Left kidney (tissue), 2 donors: ENCODE data around the gene ADI1. TPM values are rescaled to one million over a fixed set of nuclear protein-coding genes. Genes with fewer than 3 reads are reported as not detected.
"Not testable (repeated sequence)": the region's sequence is repeated elsewhere in the genome, so short reads cannot be mapped to it uniquely, and the experiment has no call there.

Experiments used
- DNase-seq: peaks from one replicate; pipeline ENCODE4 v3.0.0-alpha.2; 2013
- polyA plus RNA-seq: library from polyadenylated mRNA; unstranded; fragments of 120-200 nt; gene quantifications from one replicate; pipeline ENCODE4 v1.2.1, GENCODE V29; 2013; ENCODE audit not compliant: insufficient read length

Gene ADI1
- polyA plus RNA-seq, 1 donor: 72.0 TPM

DNA sequence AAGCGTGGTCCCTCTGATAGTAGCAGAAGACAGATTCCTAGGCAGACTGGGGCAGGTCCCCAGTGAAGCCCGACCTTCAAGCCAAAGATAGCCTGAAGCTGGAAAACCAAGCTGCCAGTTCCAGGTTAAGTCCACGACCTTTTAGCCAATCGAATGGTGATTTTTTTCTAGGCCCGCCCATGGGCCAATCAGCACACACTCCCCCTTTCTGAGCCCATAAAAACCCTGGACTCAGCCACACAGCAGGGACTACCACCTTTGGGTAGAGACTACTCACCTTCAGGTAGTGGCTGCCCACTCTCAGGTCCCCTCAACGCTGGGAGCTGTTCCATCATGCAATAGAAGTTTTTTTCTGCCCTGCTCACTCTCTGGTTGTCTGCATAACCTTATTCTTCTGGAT lies 14.5 kb upstream of the ADI1 start:
- DNase-seq: no peak

DNA sequence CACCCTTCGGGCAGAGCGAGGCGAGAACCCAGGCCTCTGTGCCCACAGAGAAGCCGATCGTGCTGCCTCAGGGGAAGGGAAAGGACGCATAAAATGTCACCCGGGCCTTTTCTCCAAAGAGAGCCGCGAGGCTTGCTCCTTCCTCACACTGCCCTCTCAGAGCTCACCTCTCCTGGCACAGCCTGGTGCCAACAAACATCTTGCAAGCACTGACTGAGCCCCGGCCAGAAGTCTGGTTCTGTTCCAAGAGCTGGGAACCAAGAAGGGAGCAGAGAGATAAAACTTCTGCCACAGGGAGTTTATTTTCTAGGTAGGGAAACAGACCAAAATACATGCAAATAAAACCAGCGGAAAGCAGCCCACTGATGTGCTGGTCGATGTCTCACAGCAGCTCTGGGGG lies 13.6 kb upstream of the ADI1 start:
- DNase-seq: no peak

DNA sequence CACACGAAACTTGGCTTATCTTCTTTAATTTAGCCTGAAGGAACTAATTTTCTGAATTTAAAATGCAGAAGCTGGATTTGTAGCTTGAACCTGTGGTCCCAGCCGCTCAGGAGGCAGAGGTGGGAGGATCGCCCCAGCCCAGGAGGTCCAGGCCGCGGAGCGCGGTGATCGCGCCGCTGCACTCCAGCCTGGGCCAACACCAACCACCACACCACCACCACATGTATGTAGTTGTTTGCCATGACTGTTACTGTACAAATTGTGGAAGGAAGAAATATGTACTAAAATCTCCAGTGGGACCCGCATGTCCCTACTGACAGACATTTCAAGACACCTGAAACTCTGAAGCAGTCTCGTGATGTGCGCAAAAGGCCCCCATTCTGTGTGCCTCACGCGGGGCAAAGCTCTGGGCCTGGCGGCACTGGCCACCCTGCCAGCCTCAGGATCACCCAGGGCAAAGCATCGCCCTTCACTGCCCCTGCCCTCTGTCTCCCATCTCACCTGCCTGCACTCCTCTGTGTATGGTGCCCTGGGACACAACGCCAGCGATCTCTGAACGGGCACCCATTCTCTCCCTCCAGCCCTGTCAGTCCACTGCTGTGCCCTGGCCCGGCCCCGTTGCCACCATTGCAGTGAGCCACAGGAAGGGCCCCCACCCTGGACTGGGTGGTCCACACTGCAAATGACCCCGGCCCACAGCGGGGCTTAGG lies 10.1 kb upstream of the ADI1 start:
- no peak for DNase-seq

DNA sequence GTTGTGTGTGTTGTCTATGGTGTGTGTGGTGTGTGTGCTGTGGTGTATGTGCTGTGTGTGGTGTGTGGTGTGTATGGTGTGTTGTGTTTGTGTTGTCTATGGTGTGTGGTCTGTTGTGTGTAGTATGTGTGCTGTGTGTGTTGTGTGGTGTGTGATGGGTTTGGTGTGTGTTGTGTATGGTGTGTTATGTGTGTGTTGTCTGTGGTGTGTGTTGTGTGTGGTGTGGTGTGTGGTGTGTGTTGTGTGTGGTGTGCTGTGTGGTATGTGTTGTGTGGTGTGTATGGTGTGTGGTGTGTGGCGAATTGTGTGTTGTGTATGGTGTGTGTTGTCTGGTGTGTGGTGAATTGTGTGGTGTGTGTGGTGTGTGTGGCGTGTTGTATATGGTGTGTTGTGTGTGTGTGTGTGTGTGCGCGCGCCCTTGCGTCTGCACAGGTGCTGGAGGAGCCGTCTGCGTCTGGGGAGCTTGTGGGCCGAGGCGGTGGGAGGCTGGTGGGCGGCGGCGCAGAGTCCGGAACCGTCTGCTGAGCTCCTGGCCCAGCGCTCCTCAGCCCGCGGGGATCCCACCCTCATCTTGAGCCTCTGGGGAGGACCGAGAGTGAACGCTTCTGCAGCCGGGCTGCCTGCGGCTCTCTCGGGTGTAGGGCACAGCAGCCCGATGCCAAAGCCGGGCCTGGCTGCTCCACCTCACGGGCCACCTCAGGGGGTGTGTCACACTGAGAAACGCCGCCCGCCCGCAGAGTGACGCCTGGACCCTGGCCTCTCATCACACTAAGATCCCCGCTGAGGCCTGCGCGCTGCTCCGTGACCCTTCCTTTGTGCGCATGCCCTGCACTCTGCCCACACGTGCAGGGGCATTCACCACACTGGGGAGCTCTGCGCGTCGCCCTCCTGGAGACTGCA lies 8.8 kb upstream of the ADI1 start:
- no peak for DNase-seq

DNA sequence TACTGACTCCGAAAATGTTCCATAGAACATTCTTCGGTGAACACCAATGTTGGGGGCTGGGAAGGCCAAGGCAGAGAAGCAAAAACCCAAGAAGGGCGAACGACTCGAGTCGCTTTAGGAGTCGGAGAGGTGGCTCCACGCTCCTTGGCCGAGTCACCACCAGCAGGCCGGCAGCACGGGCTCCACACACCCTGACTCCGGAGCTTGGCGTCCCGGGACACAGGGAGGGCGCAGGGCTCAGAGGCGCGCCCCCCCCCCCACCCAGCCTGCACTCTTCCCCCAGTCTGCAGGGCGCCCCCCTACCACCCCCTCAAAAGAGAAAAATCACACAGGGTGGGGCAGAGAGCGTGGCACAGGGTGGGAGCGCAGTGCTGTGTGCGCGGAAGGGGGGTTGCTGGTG lies 7.5 kb upstream of the ADI1 start:
- DNase-seq: no peak

DNA sequence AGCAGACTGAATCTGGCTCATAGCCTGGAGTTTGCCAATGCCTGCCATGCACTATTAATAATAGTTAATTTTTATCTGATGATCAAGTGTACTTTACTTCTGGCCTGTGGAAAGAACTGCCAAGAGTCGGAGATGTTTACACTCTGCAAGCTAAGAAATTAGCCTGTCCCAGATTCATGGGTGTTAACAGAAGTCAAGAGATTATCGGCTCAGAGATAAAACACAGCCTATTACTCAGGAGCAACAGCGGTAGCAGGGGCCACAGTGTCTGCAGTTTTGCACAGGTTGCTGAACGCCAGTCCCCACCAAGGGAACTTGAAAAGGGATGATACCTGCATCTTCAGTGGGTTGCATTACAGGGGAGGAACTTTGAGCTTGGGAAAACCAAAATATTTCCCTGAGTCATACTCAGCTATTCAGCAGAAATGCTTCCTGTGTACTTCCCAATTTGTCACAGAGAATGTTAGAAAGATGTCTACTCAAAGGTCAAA lies 4.3 kb upstream of the ADI1 start:
- no peak for DNase-seq

DNA sequence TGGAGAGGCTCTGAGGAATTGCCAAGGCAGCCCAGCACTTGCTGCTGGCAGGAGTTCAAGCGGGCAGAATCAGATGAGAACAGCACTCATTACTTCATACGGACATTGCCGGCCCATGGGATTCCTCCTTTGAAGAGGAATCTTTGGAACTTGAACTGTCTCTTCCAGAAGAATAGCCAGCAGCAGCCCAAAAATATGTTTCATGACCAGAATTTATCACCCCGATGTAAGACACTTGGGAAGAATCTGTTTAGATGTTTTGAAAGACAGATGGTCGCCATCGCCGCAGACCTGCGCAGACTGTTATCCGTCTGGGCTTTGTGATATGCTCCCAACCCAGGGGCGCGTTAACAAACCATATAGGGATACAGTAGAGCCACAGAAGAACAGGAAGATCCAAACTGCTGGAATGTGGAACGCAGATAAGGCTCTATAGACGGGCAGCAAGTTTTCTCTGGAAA lies 3.7 kb upstream of the ADI1 start:
- no peak for DNase-seq

DNA sequence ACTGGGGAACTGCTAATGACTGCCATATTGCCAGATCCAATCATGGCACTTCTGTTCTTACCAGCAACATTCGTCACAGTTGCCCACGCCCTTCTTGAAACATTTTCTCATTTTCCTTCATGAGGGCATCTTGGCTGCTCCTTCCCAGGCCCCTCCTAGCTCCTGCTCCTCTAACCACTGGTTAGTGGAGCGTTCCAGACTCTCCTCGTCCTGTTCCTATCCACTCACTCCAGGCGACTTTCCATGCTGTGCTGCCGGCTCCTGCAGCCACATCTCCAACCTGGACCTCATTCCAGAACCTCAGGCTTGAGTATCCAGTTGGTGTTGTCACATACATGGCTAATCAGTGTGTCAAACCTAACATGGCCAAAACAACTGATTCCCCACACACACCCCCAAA lies 1.3 kb upstream of the ADI1 start:
- no peak for DNase-seq

DNA sequence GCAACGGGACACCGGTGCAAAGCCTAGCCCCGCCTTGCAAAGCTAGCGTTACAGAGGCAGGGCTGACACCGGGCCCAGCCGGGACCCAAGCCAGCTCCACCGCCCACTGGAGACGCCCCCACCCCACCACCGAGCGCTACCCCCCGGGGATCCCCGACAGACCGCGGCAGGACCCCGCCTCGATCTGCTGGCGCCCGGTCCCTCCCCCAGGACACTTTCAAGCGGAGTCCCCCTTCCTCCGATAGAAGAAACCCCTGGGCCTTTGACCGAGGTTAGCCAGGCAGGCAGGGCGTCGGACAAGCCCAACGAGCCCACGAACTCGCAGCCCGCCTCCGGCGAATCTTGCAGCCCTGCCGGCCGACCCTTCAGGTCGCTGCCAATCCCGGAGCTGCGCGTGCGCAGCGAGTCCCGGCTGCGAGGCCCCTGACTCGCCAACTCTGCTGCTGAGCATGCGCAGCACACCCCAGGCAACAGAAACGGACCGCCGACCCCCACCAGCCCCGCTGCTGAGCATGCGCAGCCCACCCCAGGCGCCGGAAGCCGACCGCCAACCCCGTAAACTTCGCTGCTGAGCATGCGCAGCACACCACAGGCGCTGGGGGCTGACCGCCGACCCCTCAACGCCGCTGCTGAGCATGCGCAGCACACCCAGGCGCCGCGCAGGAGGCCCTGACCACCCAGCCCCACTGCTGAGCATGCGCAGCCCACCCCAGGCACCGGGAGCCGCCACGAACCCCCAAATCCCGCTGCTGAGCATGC lies 656 bp downstream of the ADI1 start:
- peak; percentile 97 for DNase-seq

DNA sequence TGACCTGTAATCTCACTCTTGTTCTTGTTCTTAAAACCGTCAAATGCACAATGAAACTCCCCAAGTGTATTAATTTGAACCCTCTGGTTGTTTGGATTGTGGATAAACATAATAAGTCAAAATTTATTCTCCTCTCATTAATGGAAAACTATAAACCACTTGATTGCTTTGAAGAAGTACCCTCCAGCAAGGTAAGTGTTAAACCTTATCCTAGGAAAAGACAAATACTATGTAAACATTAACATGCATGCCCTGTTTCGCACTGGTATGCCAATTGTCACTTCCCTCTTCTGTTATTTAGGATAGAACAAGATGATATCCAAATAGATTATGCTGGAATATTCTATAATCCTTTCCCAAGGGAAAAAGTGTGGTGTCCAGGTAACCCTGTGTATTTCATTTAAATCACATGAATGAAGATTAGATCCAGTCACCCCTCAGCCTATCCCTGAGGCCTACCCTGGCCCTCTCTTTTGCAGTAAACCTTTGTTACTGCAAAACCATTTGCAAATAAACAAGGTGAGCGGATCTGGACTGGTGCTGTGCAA lies 1.3 kb downstream of the ADI1 start:
- DNase-seq: no peak

DNA sequence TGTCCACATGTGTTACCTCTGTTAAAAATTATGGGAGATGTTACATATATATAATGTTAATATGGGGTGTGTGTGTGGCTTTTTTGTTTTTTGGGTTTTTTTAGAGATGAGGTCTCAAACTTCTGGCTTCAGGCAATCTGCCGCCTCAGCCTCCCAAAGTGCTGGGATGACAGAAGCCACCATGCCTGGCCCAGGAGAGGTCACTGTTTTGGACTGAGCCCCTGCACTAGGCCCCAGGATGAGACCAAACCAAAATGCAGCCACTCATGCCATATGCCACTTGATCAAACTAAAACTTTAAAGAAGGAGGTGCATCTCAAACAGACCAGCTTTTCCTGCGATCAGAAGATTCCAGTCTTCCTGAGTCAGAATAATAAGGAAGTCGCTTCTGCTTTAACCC lies 2.5 kb downstream of the ADI1 start:
- no peak for DNase-seq

DNA sequence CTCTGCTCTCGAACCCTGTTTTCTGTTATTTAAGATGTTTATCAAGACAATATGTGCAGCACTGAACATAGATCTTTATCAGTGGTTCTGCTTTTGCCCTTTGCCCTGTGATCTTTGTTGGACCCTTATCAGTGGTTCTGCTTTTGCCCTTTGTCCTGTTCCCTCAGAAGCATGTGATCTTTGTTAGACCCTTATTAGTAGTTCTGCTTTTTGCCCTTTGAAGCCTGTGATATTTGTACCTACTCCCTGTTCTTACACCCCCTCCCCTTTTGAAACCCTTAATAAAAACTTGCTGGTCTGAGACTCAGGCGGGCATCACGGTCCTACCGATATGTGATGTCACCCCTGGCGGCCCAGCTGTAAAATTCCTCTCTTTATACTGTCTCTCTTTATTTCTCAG lies 3.9 kb downstream of the ADI1 start:
- not testable (repeated sequence) for DNase-seq

DNA sequence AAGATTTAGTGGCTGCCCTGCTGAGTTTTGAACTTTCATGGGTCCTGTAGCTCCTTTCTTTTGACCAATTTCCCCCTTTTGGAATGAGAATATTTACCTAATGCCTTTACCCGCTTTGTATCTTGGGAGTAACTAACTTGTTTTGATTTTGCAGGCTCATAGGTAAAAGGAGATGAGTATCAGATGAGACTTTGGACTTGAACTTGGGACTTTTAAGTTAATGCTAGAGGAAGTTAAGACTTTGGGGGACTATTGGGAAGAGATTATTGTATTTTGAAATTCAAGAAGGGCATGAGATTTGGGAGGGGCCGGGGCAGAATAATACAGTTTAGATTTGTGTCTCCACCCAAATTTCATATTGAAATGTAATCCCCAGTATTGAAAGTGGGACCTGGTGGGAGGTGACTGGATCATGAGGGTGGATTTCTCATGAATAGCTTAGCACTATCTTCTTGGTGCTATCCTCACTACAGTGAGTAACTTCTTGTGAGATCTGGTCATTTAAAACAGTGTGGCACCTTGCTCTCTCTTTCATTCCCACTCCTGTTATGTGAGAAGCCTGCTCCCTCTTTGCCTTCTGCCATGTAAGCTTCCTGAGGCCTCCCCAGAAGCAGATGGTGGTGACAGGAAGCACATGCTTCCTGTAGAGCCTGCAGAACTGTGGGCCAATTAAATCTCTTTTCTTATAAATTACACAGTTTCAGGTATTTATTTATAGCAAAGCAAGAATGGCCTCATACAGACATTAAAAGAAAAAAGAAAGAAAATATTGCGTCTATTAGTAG lies 6.1 kb downstream of the ADI1 start:
- no peak for DNase-seq

DNA sequence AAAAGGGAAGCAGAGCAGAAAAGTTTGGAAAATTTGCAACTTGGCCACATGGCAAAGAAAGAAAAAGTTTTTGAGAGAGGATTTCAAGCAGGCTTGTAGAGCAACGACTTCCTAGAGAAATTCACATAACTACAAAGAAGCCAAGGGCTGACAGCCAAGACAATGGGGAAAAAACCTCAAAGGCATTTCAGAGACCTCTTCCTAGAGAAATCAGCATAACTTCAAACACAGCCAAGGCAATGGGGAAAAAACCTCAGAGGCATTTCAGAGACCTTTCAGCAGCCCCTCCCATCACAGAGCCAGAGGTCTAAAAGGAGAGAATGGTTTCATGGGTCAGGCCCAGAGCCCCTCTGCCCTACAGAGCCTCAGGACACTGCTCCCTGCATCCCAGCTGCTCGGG lies 7.2 kb downstream of the ADI1 start:
- no peak for DNase-seq

DNA sequence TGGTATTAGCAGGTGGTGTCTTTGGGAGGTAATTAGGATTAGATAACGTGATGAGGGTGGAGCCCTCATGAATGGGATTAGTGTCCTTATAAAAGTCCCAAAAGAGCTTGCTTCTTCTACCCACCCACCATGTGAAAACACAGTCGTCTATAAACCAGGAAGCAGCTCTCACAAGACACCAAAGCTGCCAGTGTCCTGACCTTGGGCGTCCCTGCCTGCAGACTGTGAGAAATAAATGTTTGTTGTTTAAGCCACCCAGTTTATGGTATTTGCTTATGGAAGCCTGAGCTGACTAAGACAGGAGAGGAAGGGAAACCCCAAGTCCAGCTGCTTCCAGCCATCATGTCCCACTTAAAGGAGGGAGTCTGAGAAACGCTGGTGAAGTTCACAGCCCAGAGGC lies 13.6 kb downstream of the ADI1 start:
- DNase-seq: no peak

DNA sequence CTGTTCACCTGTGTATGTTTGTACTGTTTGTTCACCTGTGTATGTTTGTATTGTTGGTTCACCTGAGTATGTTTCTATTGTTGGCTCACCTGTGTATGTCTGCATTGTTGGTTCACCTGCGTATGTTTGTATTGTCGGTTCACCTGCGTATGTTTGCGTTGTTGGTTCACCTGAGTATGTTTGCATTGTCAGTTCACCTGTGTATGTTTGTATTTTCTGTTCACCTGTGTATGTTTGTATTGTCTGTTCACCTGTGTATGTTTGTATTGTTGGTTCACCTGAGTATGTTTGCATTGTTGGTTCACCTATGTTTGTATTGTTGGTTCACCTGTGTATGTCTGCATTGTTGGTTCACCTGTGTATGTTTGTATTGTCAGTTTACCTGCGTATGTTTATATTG lies 14.6 kb downstream of the ADI1 start:
- no peak for DNase-seq

DNA sequence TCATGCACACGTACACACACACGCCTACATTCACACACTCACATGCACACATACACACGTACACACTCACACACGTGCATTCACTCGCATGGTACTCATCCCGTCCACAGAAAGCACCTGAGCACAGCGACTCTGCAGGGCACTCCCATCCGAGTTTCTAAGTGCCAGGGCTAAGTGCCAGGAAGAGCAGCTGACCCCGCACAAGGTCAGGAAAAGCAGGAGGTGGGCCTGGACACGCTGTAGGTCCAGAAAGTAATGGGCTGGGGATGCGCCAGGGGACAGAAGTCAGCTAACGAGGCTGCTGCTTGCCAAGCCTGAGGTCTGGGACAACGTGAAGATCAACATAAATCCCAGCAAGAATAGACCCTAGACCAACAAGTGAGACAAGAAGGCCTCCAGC lies 15.8 kb downstream of the ADI1 start:
- DNase-seq: no peak

DNA sequence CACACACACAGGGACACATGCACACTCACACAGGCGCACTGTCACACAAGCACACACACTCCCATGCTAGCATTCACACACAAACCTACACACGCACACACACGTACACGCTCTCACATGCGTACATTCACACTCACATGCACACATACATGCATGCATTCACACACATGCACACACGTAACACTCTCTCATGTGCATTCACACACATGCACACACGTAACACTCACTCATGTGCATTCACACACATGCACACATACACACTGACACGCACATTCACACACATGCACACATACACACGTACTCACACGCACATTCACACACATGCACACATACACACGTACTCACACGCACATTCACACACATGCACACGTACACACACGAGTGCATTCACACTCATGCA lies 16.3 kb downstream of the ADI1 start:
- no peak for DNase-seq

DNA sequence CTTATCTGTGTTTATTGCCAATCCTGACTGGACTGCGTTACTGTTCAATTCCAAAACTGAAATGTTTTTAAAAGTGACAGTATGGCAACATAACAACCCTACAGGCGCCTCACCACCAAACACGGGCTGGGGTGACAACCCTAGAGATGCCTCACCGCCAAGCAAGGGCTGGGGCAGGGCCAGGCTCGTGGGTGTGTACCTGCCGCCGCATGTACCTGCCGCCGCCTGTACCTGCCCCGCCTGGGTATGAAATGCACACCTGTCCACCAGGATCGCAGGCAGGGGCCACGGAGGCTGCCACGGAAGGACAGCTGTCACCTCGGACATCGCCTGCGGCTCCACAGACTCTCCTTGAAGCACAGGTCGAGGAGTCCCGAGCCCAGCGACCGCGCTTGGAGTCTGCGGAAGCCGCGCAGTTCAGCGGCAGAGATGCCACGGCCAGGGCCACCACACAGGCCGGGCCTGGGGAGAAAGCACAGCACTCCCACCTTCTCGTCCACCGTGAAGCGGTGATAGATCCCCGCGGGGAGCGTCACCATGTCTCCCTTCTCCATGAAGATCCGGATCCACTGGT lies 18.9 kb downstream of the ADI1 start:
- DNase-seq: no peak

DNA sequence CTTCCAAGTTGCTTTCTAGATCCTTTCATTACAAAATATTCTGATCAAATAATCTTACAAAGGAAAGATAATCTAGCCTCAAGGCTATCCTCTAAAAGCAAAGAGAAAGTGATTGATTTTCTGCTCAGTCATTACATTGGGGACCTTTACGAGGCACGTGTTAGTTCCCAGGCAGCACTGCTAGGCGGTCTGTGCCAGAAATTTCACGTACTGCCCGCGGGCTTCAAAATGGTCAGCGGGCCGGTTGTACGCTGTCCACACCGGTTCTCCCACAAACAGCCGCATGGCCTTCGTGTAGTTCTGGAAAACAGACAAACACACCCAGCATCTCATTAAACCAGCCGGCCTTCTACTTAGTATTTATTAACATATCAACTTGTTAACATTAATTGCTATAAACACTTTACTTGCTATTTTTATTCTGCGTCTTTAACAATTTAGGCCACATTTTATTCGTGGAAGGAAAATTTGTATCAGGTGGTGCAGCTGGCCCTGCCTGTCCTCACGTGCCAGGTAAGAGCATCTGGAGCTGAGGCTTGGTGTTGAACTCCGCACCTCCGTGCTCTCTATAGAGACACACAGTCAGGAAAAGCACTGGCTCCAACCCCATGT lies 20.4 kb downstream of the ADI1 start:
- no peak for DNase-seq

DNA sequence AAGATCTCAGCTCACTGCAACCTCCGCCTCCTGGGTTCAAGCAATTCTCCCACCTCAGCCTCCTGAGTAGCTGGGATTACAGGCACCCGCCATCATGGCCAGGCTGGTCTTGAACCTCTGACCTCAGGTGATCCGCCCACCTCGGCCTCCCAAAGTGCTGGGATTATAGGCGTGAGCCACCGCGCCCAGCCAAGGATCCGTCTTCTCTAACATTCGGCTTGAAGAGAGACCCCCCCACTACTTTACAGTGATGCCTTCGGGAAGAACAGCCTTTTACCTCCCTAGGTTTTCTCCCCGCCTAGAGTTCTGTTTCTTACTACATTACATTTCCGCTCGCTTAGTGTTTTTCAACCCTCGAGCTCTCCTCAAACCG lies 22.6 kb downstream of the ADI1 start:
- not testable (repeated sequence) for DNase-seq
